SK-N-MC (cell line): ENCODE data around the gene BCAT1.

Source experiments
- EZH2 ChIP-seq: fragments of 200-600 bp; sonication (generic); IDR thresholded peaks from one replicate; pipeline ENCODE4 v1.6.1; 2017; ENCODE audit warnings: antibody characterized with exemption
- FOXP2 ChIP-seq: optimal IDR thresholded peaks from 2 replicates; pipeline ENCODE3; 2011; ENCODE audit warnings: mild to moderate bottlenecking, moderate library complexity; ENCODE audit not compliant: insufficient read depth; ENCODE audit errors: extremely low read length, control extremely low read depth
- POLR2AphosphoS5 ChIP-seq: IDR thresholded peaks from 2 replicates; pipeline ENCODE4 v1.6.1; 2012; ENCODE audit warnings: mild to moderate bottlenecking, low read depth, low read length, borderline replicate concordance

DNA sequence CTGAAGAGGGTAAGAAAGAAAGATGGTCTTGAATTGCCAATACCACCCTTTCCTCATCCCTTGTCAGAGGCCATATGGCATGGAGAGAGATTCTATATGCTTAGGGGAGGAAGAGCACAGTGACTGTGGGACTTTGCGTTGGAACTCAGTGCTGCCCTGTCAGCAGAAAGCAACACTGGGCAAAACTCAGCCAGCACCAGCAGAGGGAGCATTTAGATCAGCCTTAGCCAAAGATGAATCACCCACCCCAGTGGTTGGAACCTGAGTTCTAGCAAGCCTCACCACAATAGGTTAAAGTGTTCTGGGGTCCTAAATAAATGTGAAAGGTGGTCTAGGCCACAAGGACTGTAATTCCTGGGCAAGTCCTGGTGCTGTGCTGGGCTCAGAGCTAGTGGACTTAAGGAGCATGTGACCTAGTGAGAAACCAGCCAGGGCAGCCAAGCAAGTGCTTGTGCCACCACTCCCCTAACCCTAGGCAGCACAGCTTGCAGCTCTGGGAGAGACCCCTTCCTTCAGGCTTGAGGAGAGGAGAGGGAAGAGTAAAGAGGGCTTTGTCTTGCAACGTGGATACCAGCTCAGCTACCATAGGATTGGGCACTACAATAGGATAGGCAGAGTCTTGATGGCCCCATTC is 11.4 kb upstream of the BCAT1 start:
- TF ChIP-seq EZH2 (no peak), POLR2AphosphoS5 (no peak), FOXP2 (no peak)
